Liver (tissue), 9 donors: Measurements from ENCODE around the gene PCDHGA3. TPM values are rescaled to one million over a fixed set of nuclear protein-coding genes. Genes with fewer than 3 reads are reported as not detected.

Source experiments
- DNase-seq: peaks from one replicate; pipeline ENCODE4 v3.0.0-alpha.2; 2017; ENCODE audit warnings: low spot score
- H3K27ac ChIP-seq, 2 donors: one replicate each; pipeline ENCODE4 v1.7.0; 2013; ENCODE audit warnings: inconsistent platforms in 2 of 2, low read length in 2 of 2, control low read depth in 1 of 2, low read depth in 1 of 2, mild to moderate bottlenecking in 1 of 2
- H3K27me3 ChIP-seq, 4 donors: one replicate each; pipeline versions ENCODE4 v1.6.1 to v1.7.0; 2013; ENCODE audit warnings: low read length in 3 of 4, inconsistent platforms in 1 of 4, mild to moderate bottlenecking in 1 of 4, moderate library complexity in 1 of 4; ENCODE audit not compliant: control insufficient read depth in 4 of 4, insufficient read depth in 4 of 4
- H3K36me3 ChIP-seq, 4 donors: one replicate each; pipeline versions ENCODE4 v1.6.1 to v1.7.0; 2013; ENCODE audit warnings: low read length in 3 of 4, mild to moderate bottlenecking in 3 of 4, low read depth in 1 of 4, moderate library complexity in 1 of 4; ENCODE audit not compliant: control insufficient read depth in 4 of 4, insufficient read depth in 3 of 4
- H3K4me1 ChIP-seq, 4 donors: one replicate each; pipeline versions ENCODE4 v1.6.1 to v1.7.0; 2013; ENCODE audit warnings: low read length in 3 of 4, mild to moderate bottlenecking in 3 of 4, moderate library complexity in 1 of 4; ENCODE audit not compliant: control insufficient read depth in 4 of 4, insufficient read depth in 4 of 4
- H3K4me3 ChIP-seq, 3 donors: one replicate each; pipeline versions ENCODE4 v1.6.1 to v1.7.0; 2013; ENCODE audit warnings: low read length in 3 of 3, control low read depth in 1 of 3, low read depth in 1 of 3, mild to moderate bottlenecking in 1 of 3
- H3K9ac ChIP-seq, 2 donors: one replicate each; pipeline ENCODE4 v1.7.0; 2013; ENCODE audit warnings: low read length in 2 of 2, mild to moderate bottlenecking in 2 of 2, moderate library complexity in 2 of 2, control low read depth in 1 of 2, low read depth in 1 of 2
- H3K9me3 ChIP-seq, 4 donors: one replicate each; pipeline versions ENCODE4 v1.6.1 to v1.7.0; 2013; ENCODE audit warnings: low read length in 3 of 4; ENCODE audit not compliant: control insufficient read depth in 4 of 4
- EGR1 ChIP-seq, 2 donors: IDR thresholded peaks; 2 replicates each; pipeline ENCODE4 v1.6.1; 2016 to 2018; ENCODE audit warnings: antibody characterized with exemption in 2 of 2, low read depth in 2 of 2
- FOXA1 ChIP-seq: IDR thresholded peaks from 2 replicates; pipeline ENCODE4 v1.6.1; 2016; ENCODE audit warnings: antibody characterized with exemption
- FOXA2 ChIP-seq: IDR thresholded peaks from 2 replicates; pipeline ENCODE4 v1.6.1; 2016; ENCODE audit warnings: antibody characterized with exemption
- GABPA ChIP-seq, 2 donors: IDR thresholded peaks in 1 of 2; conservative IDR thresholded peaks in 1 of 2; 2 replicates each; pipeline ENCODE4 v1.6.1; 2016; ENCODE audit warnings: antibody characterized with exemption in 2 of 2, mild to moderate bottlenecking in 1 of 2, moderate library complexity in 1 of 2
- HNF4A ChIP-seq, 2 donors: conservative IDR thresholded peaks; 2 replicates each; pipeline ENCODE4 v1.6.1; 2016; ENCODE audit warnings: antibody characterized with exemption in 2 of 2, mild to moderate bottlenecking in 2 of 2
- HNF4G ChIP-seq: IDR thresholded peaks from 2 replicates; pipeline ENCODE4 v1.6.1; 2016; ENCODE audit warnings: antibody characterized with exemption
- JUND ChIP-seq, 2 donors: IDR thresholded peaks; 2 replicates each; pipeline ENCODE4 v1.6.1; 2016; ENCODE audit warnings: antibody characterized with exemption in 2 of 2
- NR2F2 ChIP-seq: IDR thresholded peaks from 2 replicates; pipeline ENCODE4 v1.6.1; 2016; ENCODE audit warnings: antibody characterized with exemption
- RAD21 ChIP-seq, 2 donors: IDR thresholded peaks; 2 replicates each; pipeline ENCODE4 v1.6.1; 2016; ENCODE audit warnings: antibody characterized with exemption in 2 of 2, mild to moderate bottlenecking in 2 of 2
- RXRA ChIP-seq, 2 donors: IDR thresholded peaks; 2 replicates each; pipeline ENCODE4 v1.6.1; 2017 to 2018; ENCODE audit warnings: antibody characterized with exemption in 2 of 2, mild to moderate bottlenecking in 1 of 2
- SP1 ChIP-seq: IDR thresholded peaks from 2 replicates; pipeline ENCODE4 v1.6.1; 2018; ENCODE audit warnings: antibody characterized with exemption, mild to moderate bottlenecking
- TAF1 ChIP-seq: conservative IDR thresholded peaks from 2 replicates; pipeline ENCODE4 v1.6.1; 2016; ENCODE audit warnings: antibody characterized with exemption, mild to moderate bottlenecking
- YY1 ChIP-seq: IDR thresholded peaks from 2 replicates; pipeline ENCODE4 v1.6.1; 2016; ENCODE audit warnings: antibody characterized with exemption, mild to moderate bottlenecking
- WGBS: extraction: QIAGEN DNeasy Blood & Tissue Kit; methylation state at CpG from one replicate; pipeline ENCODE4 v1.1.7; 2013; 5-methylcytosine and 5-hydroxymethylcytosine counted together
- polyA plus RNA-seq, 2 donors: library from polyadenylated mRNA; stranded (reverse) in 1 of 2; unstranded in 1 of 2; fragments of 200-250 nt in 1 of 2; fragments of >200 nt in 1 of 2; fragmentation: Nextera tagmentation in 1 of 2; extraction: Ambion mirVana in 1 of 2; gene quantifications; one replicate each; pipeline versions ENCODE4 v1.2.1 to v1.2.3, GENCODE V29; 2013 to 2015
- total RNA-seq, 2 donors: library from RNA; depleted of rRNA; stranded (reverse); fragments of >200 nt; gene quantifications; one replicate each; pipeline ENCODE4 v1.2.3, GENCODE V29; 2014
- TF ChIP-seq, protein P1 (sequence below): IDR thresholded peaks from 2 replicates; pipeline ENCODE4 v1.6.1; 2016; ENCODE audit warnings: antibody characterized with exemption, mild to moderate bottlenecking
- TF ChIP-seq, protein P2 (sequence below): IDR thresholded peaks from 2 replicates; pipeline ENCODE4 v1.6.1; 2016; ENCODE audit warnings: antibody characterized with exemption
- TF ChIP-seq, protein P3 (sequence below): IDR thresholded peaks from 2 replicates; pipeline ENCODE4 v1.6.1; 2016; ENCODE audit warnings: antibody characterized with exemption
- TF ChIP-seq, protein P4 (sequence below): fragments of 150-350 bp; IDR thresholded peaks from 2 replicates; pipeline ENCODE4 v1.5.1; 2017; ENCODE audit warnings: improper control_type of control experiment, low read depth, low read length; ENCODE audit not compliant: missing input control
- donor health status: healthy.
- donor health status: healthy.
- donor health status: healthy.
- donor health status: healthy.
- donor health status: healthy.

PCDHGA3 gene
- total and polyA plus RNA-seq, 4 donors, result 0.09 to 0.59 (median 0.29) TPM

DNA sequence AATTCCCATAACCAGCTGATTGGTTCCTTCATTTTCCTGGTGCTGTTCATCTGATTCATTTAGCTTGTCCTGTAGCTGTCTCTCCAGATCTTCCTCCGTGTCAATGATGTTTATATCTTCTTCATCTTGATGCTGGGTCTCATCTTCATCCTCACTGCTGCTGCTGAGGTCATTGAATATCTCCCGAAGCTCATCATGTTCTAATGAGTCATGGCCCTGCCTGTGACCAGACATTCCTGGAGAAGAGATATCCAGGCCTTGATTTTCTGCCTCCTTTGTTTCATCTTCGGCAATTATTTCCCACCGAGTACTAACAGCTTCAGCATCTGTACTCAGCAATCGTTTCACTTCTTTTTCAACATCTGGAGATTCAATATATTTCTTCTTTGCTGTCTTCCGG, 24.4 kb upstream of the PCDHGA3 start (continued):
- TF ChIP-seq, protein P1, sequence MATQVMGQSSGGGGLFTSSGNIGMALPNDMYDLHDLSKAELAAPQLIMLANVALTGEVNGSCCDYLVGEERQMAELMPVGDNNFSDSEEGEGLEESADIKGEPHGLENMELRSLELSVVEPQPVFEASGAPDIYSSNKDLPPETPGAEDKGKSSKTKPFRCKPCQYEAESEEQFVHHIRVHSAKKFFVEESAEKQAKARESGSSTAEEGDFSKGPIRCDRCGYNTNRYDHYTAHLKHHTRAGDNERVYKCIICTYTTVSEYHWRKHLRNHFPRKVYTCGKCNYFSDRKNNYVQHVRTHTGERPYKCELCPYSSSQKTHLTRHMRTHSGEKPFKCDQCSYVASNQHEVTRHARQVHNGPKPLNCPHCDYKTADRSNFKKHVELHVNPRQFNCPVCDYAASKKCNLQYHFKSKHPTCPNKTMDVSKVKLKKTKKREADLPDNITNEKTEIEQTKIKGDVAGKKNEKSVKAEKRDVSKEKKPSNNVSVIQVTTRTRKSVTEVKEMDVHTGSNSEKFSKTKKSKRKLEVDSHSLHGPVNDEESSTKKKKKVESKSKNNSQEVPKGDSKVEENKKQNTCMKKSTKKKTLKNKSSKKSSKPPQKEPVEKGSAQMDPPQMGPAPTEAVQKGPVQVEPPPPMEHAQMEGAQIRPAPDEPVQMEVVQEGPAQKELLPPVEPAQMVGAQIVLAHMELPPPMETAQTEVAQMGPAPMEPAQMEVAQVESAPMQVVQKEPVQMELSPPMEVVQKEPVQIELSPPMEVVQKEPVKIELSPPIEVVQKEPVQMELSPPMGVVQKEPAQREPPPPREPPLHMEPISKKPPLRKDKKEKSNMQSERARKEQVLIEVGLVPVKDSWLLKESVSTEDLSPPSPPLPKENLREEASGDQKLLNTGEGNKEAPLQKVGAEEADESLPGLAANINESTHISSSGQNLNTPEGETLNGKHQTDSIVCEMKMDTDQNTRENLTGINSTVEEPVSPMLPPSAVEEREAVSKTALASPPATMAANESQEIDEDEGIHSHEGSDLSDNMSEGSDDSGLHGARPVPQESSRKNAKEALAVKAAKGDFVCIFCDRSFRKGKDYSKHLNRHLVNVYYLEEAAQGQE, result no peak
- TF ChIP-seq HNF4A (conservative IDR thresholded peaks at IDR 0.05) (no peak), SP1 (no peak), FOXA2 (no peak), RXRA (IDR thresholded peaks at IDR 0.05) (no peak), JUND (IDR thresholded peaks at IDR 0.05) (no peak), EGR1 (IDR thresholded peaks at IDR 0.05; ENCODE audit: low read depth in 2 of 2) (no peak), RAD21 (IDR thresholded peaks at IDR 0.05) (no peak), NR2F2 (no peak)
- TF ChIP-seq, protein P2, sequence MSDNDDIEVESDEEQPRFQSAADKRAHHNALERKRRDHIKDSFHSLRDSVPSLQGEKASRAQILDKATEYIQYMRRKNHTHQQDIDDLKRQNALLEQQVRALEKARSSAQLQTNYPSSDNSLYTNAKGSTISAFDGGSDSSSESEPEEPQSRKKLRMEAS, result no peak

DNA sequence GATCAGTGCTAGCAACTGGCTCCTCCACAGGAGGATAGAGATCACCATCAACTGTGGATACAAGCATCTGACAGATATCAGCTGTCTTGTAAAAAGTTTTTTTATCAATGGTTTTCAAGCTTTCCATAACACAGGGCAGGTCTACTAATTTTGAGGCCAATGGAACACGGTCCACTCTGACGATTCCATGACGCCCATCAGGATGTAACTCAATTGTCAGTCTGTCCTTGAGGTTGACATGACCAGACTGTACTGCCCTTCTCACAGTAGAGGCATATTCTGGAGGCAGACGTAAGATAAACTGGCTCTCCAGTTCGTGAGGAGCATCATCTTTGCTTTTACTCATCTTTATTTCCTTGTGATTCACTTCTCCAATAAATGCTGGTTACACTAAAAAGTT, 23.9 kb upstream of the PCDHGA3 start:
- Histone ChIP-seq H3K36me3 (peaks cover 0 to 25% (median 21%) of the 10 kb centered on the region in 4 donors), H3K4me1 (peaks cover 0 to 17% (median 4%) of the 10 kb centered on the region in 4 donors), H3K27ac (no peak overlapping the region), H3K4me3 (peak overlapping the region; percentile 66 to 97 (median 96)), H3K9me3 (peaks cover 32 to 60% (median 40%) of the 10 kb centered on the region in 4 donors), H3K27me3 (no peaks in the 10 kb centered on the region), H3K9ac (no peak overlapping the region)
- WGBS, result 81% methylated on average over 5 of the region's 5 CpGs
- no peak for DNase-seq
- no peak for TF ChIP-seq SP1
- TF ChIP-seq, protein P1, result no peak
- TF ChIP-seq FOXA1, result no peak
- TF ChIP-seq, protein P3, sequence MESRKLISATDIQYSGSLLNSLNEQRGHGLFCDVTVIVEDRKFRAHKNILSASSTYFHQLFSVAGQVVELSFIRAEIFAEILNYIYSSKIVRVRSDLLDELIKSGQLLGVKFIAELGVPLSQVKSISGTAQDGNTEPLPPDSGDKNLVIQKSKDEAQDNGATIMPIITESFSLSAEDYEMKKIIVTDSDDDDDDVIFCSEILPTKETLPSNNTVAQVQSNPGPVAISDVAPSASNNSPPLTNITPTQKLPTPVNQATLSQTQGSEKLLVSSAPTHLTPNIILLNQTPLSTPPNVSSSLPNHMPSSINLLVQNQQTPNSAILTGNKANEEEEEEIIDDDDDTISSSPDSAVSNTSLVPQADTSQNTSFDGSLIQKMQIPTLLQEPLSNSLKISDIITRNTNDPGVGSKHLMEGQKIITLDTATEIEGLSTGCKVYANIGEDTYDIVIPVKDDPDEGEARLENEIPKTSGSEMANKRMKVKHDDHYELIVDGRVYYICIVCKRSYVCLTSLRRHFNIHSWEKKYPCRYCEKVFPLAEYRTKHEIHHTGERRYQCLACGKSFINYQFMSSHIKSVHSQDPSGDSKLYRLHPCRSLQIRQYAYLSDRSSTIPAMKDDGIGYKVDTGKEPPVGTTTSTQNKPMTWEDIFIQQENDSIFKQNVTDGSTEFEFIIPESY, result no peak
- no peak for TF ChIP-seq TAF1
- TF ChIP-seq, protein P4, sequence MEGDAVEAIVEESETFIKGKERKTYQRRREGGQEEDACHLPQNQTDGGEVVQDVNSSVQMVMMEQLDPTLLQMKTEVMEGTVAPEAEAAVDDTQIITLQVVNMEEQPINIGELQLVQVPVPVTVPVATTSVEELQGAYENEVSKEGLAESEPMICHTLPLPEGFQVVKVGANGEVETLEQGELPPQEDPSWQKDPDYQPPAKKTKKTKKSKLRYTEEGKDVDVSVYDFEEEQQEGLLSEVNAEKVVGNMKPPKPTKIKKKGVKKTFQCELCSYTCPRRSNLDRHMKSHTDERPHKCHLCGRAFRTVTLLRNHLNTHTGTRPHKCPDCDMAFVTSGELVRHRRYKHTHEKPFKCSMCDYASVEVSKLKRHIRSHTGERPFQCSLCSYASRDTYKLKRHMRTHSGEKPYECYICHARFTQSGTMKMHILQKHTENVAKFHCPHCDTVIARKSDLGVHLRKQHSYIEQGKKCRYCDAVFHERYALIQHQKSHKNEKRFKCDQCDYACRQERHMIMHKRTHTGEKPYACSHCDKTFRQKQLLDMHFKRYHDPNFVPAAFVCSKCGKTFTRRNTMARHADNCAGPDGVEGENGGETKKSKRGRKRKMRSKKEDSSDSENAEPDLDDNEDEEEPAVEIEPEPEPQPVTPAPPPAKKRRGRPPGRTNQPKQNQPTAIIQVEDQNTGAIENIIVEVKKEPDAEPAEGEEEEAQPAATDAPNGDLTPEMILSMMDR, result no peak
- TF ChIP-seq RAD21 (IDR thresholded peaks at IDR 0.05), result no peak
- no peak for TF ChIP-seq GABPA (IDR thresholded peaks at IDR 0.05 in 1 of 2, conservative IDR thresholded peaks at IDR 0.05 in 1 of 2)
- no peak for TF ChIP-seq YY1
- no peak for TF ChIP-seq NR2F2
- TF ChIP-seq RXRA (IDR thresholded peaks at IDR 0.05), result no peak
- TF ChIP-seq HNF4G, result no peak
- TF ChIP-seq HNF4A (conservative IDR thresholded peaks at IDR 0.05), result no peak
- TF ChIP-seq JUND (IDR thresholded peaks at IDR 0.05), result no peak
